ENCODE results near the gene PTGER3.

The PTGER3 gene

DNA sequence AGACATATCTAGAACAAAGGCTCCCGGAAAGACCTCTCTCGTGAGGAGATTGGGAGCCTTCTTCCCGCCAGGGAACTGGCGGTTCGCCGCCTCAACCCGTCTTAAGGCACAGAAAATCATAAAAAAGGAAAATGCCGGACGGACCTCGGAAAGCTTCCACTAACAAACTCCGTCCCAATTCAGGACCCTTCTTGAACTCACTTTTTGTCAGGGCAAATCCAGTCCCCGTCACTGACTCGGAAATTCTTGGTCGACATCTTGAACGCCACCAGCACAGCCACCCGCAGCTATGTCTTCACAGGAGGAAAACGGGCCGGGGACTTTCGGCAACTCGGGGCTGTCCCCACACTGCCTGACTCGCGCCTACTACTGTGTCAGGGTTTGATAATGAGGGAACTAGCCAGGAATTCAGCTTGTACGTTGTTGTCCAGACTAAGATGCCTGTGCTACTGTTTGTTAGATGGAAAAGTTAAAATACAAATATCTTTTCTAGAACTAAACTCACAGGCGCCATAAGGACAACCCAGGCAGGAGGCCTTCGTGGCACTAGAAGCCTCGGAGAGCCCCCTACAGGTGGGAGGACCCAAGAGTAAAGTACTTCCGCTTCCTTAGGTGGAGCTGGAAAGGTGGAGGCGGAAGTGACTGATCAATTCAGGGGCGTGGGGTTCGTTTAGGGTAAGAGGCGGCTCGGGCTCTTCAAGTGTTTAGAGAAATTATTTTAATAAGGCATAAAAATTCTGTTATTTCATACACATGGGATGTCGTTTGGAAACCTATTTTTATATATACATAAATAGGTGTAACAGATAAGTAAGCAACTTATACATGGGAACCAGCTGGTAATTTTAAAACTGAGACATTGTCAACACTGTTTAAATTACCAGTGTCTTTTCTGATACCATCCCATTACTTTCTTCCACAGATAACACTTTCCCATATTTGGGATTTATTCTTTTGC is 33.4 kb upstream of the PTGER3 start, which contains the start of gene ZRANB2:
TSS of gene ZRANB2 (minus strand) at position 297 of the 958 bp plus-strand sequence. CDS start at position 257, 40 bp downstream.
- Histone ChIP-seq H3K9me3 (ENCODE audit: control insufficient read depth, insufficient read depth, low read length) (no peaks in the 10 kb centered on the region), H3K36me3 (ENCODE audit: control insufficient read depth, insufficient read depth, low read length) (peaks cover 29% of the 10 kb centered on the region), H3K9ac (ENCODE audit: low read depth, low read length) (peak within 1 kb of the TSS; percentile 98), H3K4me1 (ENCODE audit: control insufficient read depth, insufficient read depth, low read length) (peaks cover 10% of the 10 kb centered on the region; the same call in 1 of the 2 replicates), H3K27me3 (ENCODE audit: control insufficient read depth, insufficient read depth, low read length) (peaks cover 13% of the 10 kb centered on the region), H3K4me3 (ENCODE audit: low read depth, low read length) (peak within 1 kb of the TSS; percentile 99), H3K27ac (ENCODE audit: low read depth, low read length) (peak within 1 kb of the TSS; percentile 95)

DNA sequence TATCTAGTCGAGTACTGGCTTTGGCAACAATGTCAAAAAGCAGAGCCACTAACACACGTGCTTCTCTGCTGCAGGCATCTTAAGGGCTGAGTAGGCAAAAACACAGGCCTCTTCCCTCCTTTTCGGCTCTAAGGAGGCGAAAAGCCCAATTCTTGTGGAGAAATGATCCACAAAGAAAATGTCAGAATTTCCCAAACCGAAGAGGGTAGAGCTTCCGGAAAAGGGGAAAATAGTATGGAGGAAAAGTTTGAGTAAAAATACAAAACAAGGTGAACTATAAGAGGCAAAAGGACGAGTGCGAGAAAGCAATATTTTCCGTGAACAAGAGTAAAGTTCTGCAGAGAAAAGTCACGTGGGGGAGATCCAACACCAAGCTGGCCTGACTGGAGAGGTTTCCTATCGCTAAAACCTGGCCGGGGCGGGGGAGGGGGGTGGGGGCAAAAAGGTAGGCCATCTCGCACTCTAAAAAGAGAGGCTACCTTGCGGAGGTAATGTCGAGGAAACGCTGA is 32.7 kb upstream of the PTGER3 start:
- Histone ChIP-seq H3K4me3 (ENCODE audit: low read depth, low read length) (peak overlapping the region; percentile 99), H3K9ac (ENCODE audit: low read depth, low read length) (peak overlapping the region; percentile 98), H3K36me3 (ENCODE audit: control insufficient read depth, insufficient read depth, low read length) (peaks cover 37% of the 10 kb centered on the region), H3K27me3 (ENCODE audit: control insufficient read depth, insufficient read depth, low read length) (peaks cover 13% of the 10 kb centered on the region), H3K4me1 (ENCODE audit: control insufficient read depth, insufficient read depth, low read length) (peaks cover 10% of the 10 kb centered on the region; the same call in 1 of the 2 replicates), H3K9me3 (ENCODE audit: control insufficient read depth, insufficient read depth, low read length) (no peaks in the 10 kb centered on the region), H3K27ac (ENCODE audit: low read depth, low read length) (peak overlapping the region; percentile 95)

DNA sequence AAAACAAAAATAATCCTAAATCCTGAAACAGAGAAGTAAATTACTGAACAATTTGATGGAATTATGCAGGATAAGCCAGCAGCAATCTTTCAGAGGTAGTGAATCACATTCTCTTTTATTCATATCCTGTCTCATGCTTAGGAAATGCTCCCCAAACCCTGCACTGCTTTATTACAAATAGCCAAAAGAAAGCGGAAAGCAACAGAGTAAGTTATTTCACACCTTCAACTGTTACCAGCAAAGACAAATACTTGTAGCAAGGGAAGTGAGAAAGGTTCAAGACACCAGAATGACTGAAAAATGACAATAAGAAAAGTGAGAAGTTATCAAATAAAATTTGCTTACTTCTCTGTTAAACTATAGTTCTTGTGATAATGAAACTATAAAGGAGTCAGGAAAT is 27.1 kb upstream of the PTGER3 start:
- Histone ChIP-seq H3K27ac (ENCODE audit: low read depth, low read length) (no peak overlapping the region), H3K27me3 (ENCODE audit: control insufficient read depth, insufficient read depth, low read length) (no peaks in the 10 kb centered on the region), H3K9me3 (ENCODE audit: control insufficient read depth, insufficient read depth, low read length) (no peaks in the 10 kb centered on the region), H3K36me3 (ENCODE audit: control insufficient read depth, insufficient read depth, low read length) (peaks cover 93% of the 10 kb centered on the region), H3K9ac (ENCODE audit: low read depth, low read length) (no peak overlapping the region), H3K4me3 (ENCODE audit: low read depth, low read length) (no peak overlapping the region), H3K4me1 (ENCODE audit: control insufficient read depth, insufficient read depth, low read length) (0 out of 2 replicates have a peak, but pooled peaks cover 4% of the 10 kb centered on the region)

DNA sequence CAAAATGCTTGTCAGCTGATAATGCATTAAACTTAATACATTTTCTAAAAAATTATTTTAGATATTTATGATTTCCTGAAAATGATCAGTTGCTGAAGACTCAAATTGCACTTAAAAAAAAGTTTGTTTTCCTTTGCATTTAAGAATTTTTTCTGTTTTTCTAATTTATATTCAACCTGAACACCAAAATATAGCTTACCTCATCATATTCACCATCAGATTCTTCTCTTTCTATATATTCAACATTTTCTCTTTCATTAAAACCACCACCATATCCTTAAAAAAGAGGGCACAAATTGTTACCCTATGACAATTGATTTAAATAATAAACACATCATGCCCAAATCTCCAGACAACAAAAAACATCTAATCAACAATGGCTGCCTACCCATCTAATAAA is 24.7 kb upstream of the PTGER3 start:
- H3K27me3 ChIP-seq (ENCODE audit: control insufficient read depth, insufficient read depth, low read length) = no peaks in the 10 kb centered on the region
- peaks cover 100% of the 10 kb centered on the region for H3K36me3 ChIP-seq (ENCODE audit: control insufficient read depth, insufficient read depth, low read length)
- H3K9me3 ChIP-seq (ENCODE audit: control insufficient read depth, insufficient read depth, low read length) = no peaks in the 10 kb centered on the region
- H3K4me1 ChIP-seq (ENCODE audit: control insufficient read depth, insufficient read depth, low read length) = no peaks in the 10 kb centered on the region
- no peak overlapping the region for H3K27ac ChIP-seq (ENCODE audit: low read depth, low read length)
- H3K9ac ChIP-seq (ENCODE audit: low read depth, low read length) = no peak overlapping the region
- no peak overlapping the region for H3K4me3 ChIP-seq (ENCODE audit: low read depth, low read length)

DNA sequence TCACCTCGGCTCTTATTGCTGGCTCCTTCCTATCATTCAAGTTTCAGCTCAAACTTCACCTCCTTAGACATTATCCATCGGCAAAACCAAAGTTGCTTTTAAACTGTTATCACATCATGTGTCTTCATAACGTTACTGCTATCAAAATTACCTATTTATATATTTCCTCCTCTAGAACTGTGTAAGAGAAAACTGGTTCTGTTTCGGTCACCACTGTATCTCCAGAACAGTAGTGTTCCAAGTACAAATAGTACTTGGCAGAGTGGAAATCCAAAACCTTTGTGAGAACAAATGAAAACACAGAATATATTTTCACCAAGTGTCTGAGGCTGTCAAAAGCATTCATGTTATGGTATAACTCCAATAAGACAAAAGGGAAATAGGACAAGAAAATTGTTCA is 24.1 kb upstream of the PTGER3 start:
- H3K9me3 ChIP-seq (ENCODE audit: control insufficient read depth, insufficient read depth, low read length) = no peaks in the 10 kb centered on the region
- H3K9ac ChIP-seq (ENCODE audit: low read depth, low read length) = no peak overlapping the region
- H3K36me3 ChIP-seq (ENCODE audit: control insufficient read depth, insufficient read depth, low read length) = peaks cover 100% of the 10 kb centered on the region
- no peaks in the 10 kb centered on the region for H3K4me1 ChIP-seq (ENCODE audit: control insufficient read depth, insufficient read depth, low read length)
- H3K27ac ChIP-seq (ENCODE audit: low read depth, low read length) = no peak overlapping the region
- no peaks in the 10 kb centered on the region for H3K27me3 ChIP-seq (ENCODE audit: control insufficient read depth, insufficient read depth, low read length)
- no peak overlapping the region for H3K4me3 ChIP-seq (ENCODE audit: low read depth, low read length)

DNA sequence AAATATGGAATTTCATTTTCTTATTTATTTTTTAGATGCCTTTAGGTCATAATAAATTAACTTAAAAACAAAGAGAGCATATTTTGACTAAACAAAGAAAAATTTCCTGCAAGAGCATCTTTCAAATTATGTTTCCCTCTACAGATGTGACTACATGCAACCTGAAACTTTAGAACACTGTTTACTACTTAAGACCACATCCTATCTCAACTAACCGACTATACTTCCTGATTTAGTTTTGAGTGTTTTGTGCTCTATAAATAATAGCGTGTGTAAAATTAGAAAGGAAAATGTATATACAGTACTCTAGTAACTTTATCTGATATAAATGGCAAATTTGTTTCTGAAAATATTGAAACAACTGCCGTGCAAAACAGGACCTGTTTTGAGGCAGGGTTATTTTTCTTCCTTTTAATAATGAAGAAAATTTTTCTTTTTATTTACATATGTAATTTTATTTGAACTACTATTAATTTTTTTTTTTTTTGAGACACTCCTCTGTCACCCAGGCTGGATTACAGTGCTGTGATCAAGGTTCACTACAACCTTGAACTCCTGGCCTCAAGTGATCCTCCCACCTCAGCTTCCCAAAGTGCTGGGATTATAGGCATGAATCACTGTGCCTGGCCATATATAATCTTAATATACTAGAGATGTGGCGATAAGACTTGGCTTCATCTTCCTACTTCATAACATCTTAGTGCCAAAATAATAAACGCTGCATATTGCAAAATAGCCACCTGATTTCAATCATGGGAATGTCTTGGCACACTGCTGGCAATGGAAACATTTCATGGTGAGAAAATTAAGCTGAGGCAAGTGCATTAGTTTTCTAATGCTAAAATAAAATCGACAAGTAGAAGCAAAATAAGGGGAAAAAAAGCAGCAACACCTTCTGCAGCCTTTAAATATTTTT is 21.0 kb upstream of the PTGER3 start:
- Histone ChIP-seq H3K4me1 (ENCODE audit: control insufficient read depth, insufficient read depth, low read length) (no peaks in the 10 kb centered on the region), H3K36me3 (ENCODE audit: control insufficient read depth, insufficient read depth, low read length) (peaks cover 100% of the 10 kb centered on the region), H3K9ac (ENCODE audit: low read depth, low read length) (no peak overlapping the region), H3K27me3 (ENCODE audit: control insufficient read depth, insufficient read depth, low read length) (no peaks in the 10 kb centered on the region), H3K4me3 (ENCODE audit: low read depth, low read length) (no peak overlapping the region), H3K27ac (ENCODE audit: low read depth, low read length) (no peak overlapping the region), H3K9me3 (ENCODE audit: control insufficient read depth, insufficient read depth, low read length) (no peaks in the 10 kb centered on the region)

DNA sequence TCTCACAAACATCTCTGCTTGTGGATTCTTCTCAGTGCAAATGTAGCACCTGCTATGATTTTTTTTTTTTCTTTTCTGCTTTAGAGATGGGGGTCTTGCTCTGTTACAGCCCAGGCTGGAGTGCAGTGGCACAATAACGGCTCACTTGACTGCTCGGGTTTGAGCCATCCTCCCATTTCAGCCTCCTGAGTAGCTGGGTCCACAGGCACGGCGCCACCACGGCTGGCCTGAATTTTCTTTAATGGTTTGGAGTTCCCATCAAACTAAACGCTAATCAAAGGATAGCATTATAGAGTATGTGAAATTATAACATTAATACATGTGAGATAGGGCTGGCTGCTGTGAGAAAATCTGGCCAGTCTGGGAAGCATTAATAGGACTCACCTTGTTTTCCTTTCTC is 7.2 kb upstream of the PTGER3 start:
- H3K36me3 ChIP-seq (ENCODE audit: control insufficient read depth, insufficient read depth, low read length) = peaks cover 24% of the 10 kb centered on the region
- H3K9me3 ChIP-seq (ENCODE audit: control insufficient read depth, insufficient read depth, low read length) = no peaks in the 10 kb centered on the region
- H3K9ac ChIP-seq (ENCODE audit: low read depth, low read length) = no peak overlapping the region
- H3K4me1 ChIP-seq (ENCODE audit: control insufficient read depth, insufficient read depth, low read length) = no peaks in the 10 kb centered on the region
- H3K27me3 ChIP-seq (ENCODE audit: control insufficient read depth, insufficient read depth, low read length) = 0 out of 2 replicates have a peak, but pooled peaks cover 1% of the 10 kb centered on the region
- H3K27ac ChIP-seq (ENCODE audit: low read depth, low read length) = no peak overlapping the region
- H3K4me3 ChIP-seq (ENCODE audit: low read depth, low read length) = no peak overlapping the region

DNA sequence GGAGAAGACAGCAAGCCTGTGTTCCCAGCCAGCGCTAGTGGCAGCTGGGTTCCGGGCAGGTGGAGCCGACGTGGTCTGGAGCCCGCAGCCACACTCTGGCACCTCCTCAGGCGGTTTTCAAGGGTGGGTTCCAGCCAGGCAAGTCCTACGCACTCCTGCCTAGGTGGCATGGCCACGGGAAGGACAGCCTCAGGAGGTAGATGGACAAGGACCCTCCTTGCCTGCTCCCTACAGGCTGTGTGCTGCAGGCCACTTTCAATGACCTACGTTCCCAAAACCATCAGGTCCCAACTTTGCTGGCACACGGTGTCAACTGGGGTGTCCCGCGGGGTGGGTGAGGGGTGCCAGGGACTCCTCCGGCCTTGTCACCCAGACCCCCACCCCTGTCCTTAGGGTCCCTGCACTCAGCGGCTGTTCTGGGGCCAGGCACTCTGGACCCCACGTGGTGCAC is 6.7 kb upstream of the PTGER3 start:
- Histone ChIP-seq H3K4me1 (ENCODE audit: control insufficient read depth, insufficient read depth, low read length) (no peaks in the 10 kb centered on the region), H3K9ac (ENCODE audit: low read depth, low read length) (no peak overlapping the region), H3K36me3 (ENCODE audit: control insufficient read depth, insufficient read depth, low read length) (peaks cover 20% of the 10 kb centered on the region), H3K27ac (ENCODE audit: low read depth, low read length) (no peak overlapping the region), H3K27me3 (ENCODE audit: control insufficient read depth, insufficient read depth, low read length) (peaks cover 5% of the 10 kb centered on the region; the same call in 1 of the 2 replicates), H3K4me3 (ENCODE audit: low read depth, low read length) (no peak overlapping the region), H3K9me3 (ENCODE audit: control insufficient read depth, insufficient read depth, low read length) (no peaks in the 10 kb centered on the region)

DNA sequence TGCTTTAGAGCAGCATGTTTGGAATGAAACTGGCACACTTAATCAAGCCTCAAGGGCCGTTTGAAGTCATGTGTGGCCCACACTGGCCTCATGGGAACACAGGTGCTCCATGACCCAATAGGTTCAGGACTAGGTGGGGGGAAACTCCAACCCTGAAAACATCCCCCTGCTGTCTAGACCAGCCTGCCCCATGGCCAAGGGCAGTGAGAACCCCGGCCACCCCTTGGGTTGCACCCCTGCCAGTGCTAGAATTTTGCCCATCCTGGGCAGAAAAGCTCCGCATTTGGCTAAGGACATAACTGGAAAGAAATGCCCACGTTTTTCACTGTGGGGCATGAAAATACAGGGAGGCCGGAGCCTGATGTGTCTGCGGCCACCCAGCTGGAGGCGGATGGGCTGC is 6.1 kb upstream of the PTGER3 start:
- no peaks in the 10 kb centered on the region for H3K9me3 ChIP-seq (ENCODE audit: control insufficient read depth, insufficient read depth, low read length)
- H3K27ac ChIP-seq (ENCODE audit: low read depth, low read length) = no peak overlapping the region
- no peak overlapping the region for H3K4me3 ChIP-seq (ENCODE audit: low read depth, low read length)
- no peak overlapping the region for H3K9ac ChIP-seq (ENCODE audit: low read depth, low read length)
- H3K27me3 ChIP-seq (ENCODE audit: control insufficient read depth, insufficient read depth, low read length) = peaks cover 10% of the 10 kb centered on the region
- H3K36me3 ChIP-seq (ENCODE audit: control insufficient read depth, insufficient read depth, low read length) = peaks cover 15% of the 10 kb centered on the region
- H3K4me1 ChIP-seq (ENCODE audit: control insufficient read depth, insufficient read depth, low read length) = no peaks in the 10 kb centered on the region

DNA sequence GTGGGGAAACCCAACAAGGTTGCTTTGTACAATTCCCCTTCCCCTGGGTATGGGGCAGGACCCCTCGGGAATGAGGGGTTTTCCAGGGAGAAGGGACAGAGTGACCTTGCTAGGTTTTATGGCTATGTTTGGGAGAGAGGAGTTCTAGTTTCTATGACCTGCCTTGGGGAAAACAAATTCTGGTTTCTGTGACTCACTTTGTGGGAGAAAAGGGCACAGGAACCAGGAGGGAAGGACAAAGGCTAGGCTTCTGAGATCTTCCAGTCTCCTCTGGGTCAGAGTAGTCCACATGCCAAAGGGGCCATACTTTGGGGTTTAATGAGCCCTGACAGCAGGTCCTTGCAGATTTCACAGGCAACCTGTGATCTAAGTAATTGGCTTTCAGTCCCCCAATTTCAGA is 5.5 kb upstream of the PTGER3 start:
- Histone ChIP-seq H3K36me3 (ENCODE audit: control insufficient read depth, insufficient read depth, low read length) (peaks cover 10% of the 10 kb centered on the region), H3K27ac (ENCODE audit: low read depth, low read length) (no peak overlapping the region), H3K4me1 (ENCODE audit: control insufficient read depth, insufficient read depth, low read length) (peaks cover 1% of the 10 kb centered on the region; the same call in 1 of the 2 replicates), H3K9me3 (ENCODE audit: control insufficient read depth, insufficient read depth, low read length) (no peaks in the 10 kb centered on the region), H3K27me3 (ENCODE audit: control insufficient read depth, insufficient read depth, low read length) (peaks cover 16% of the 10 kb centered on the region), H3K4me3 (ENCODE audit: low read depth, low read length) (no peak overlapping the region), H3K9ac (ENCODE audit: low read depth, low read length) (no peak overlapping the region)

Measured in HUES48 (cell line).